HTR-8/SVneo (cell line): ENCODE measurements around the gene HERC3.

Experiments
- DNase-seq: peaks from one replicate; pipeline ENCODE4 v3.0.0; 2011; ENCODE audit warnings: low spot score, mixed read lengths; ENCODE audit not compliant: insufficient read length
- FAIRE-seq: peaks from 2 replicates; lab custom pipeline; 2011; peaks lifted over from hg19 to GRCh38; lab: Jason Lieb, UNC

HERC3 gene

DNA sequence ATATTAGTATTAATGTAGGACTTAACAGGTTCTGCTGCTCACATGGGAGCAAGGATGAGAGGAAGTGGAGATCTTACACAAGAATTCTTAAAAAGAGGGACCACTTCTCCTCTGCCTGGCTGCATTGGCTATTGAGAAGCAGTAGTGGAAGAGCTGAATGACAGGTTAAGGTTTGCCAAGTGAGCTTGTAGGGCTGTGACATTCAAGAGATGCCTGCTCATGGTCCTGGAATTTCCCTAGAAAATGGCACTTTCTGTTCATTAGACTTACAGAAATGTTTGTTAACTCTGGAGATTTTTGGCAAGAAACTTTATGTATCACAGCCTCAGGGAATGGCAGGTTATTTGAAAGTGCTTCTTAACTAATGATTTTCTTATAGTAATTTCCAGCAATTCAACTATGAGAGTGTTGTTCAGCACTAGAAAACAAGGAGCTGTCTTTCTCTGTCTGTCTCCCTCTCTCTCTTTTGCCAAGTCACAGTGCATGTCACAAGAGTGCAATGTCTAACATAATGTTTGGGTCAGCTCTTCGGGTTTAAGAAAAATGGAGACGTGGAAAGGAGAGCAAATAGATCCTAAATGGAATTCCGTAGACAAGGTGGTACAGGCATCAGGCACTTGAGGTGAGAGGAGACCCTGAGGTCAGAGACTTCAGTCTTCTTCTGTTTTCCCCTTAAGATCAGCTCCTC, 113.7 kb downstream of the HERC3 start:
- FAIRE-seq = no peak

DNA sequence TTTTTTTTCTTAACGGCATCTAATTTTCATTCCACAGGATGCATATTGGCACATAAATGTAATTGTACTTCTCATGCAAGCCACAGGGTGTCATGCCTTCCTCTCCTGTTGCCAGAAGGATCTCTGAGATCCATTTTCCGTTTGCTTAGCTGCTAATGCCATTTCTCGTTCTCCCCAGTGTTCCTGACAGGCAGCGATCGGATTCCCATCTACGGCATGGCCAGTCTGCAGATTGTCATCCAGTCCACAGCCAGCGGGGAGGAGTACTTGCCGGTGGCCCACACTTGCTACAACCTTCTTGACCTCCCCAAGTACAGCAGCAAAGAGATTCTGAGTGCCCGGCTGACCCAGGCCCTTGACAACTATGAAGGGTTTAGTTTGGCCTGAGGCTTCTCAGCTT, 114.3 kb downstream of the HERC3 start:
- FAIRE-seq = no peak
- DNase-seq = peak; percentile 10

More for the DNA sequence above, 113.7 kb downstream of the HERC3 start:
- no peak for DNase-seq

DNA sequence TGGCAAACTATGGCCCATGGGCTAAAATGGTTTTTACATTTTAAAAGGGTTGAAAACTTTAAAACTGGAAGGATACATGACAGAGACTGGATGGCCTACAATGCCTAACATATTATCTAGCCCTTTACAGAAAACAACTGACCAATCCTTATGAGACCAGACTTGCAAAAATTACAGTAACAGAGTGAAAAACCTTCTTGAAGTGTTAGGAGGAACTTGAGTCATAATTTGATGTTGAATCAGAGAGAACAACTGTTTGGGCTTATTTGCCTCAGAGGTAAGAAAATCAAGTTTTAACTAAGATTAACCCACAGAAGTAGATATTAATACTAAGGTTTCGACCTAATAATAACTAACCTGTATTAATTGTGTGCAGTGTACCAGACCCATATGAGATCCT, 117.7 kb downstream of the HERC3 start:
- no peak for FAIRE-seq

DNA sequence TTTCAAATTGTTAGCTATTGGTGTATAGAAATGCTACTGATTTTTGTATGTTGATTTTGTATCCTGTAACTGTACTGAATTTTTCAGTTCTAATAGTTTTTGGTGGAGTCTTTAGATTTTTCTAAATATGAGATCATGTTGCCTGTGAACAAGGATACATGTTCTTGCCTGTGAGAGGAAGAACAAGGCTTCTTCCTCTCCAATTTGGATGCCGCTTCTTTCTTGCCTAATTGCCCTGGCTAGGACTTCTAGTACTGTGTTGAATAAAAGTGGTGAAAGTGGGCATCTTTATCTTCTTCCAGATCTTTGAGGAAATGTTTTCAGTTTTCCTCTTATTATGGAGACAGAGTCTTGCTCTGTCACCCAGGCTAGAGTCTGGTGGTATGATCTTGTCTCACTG, 121.5 kb downstream of the HERC3 start:
- FAIRE-seq = no peak
- no peak for DNase-seq

More for the DNA sequence above, 117.7 kb downstream of the HERC3 start:
- DNase-seq = no peak

DNA sequence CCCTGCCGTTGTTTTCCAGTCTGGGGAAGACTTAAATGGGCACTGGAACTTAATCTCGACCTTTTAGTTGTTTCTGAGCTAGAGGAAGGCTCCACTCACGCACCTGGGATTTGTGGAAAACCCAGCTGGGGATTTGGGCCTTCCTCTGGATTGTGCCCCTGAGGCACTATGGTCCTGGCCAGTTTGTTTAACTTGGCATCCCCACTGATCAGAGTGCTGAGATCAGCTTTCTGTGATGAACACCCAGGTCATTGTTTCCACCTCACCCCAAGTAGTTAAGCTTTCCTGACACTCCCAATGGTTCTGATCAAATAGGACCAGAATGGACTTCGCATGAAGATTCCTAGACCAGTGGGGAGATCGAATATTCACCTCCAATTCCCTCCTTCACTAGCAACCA, 125.8 kb downstream of the HERC3 start:
- DNase-seq (no peak), FAIRE-seq (no peak)

DNA sequence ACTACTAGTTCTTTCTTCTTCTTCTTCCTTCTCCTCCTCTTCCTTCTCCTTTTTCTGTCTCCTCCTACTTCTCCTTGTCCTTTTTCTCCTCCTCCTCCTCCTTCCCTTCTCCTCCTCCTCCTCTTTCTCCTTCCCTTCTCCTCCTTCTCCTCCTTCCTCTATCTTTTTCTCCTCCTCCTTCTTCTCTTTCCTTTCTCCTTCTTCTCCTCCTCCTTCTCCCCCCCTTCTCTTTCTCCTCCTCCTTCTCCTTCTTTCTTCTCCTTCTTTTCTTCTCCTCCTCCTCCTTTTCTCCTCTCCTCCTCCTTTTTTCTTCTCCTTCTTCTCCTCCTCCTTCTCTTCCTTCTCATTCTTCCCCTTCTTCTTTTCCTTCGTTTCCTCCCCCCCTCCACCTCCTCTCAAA, 127.1 kb downstream of the HERC3 start:
- no peak for DNase-seq
- no peak for FAIRE-seq

DNA sequence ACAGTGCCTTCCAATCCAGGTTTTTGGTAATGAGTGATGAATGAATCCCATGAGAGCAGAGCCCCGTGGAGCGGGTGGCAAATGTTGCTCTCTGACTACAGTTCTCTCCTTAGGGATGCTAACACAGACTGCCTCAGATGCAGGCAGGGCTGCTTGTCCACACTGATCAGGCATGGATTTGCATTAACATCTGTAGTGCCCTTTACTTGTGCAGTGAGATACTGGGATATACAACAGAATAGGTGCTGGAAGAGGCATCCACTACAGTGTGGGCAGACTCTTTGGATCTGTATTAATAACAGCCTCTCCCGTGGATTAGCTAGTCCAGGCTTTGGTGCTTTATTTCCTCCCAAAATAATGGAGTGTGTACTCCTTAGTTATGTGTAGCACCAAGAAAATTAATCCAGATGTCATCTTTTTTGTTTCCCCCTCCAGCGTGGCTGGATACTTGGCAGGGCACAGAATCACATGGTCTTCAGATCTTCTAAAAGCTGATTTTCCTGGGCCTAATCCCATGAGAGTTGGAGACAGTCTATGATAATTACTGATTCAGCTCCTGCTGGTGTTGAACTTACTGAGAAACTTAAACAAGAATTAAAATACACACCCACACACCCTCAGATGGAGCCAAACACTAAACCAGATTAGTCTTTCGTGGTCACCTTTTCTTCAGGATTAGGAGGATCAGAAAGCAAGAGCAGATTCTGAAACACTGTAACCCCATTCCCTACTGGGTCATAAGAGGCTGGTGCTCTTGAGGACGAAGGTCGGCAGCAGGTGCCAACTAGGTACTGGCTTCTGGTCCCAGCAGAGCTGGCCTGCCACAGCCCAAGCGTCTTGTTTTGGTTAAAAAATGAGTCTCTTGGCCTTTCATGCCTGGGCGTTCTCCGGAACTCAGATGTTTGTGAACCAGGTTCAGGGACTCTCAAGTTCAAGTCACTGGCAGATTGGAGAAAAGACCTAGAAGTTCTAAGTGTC, 128.5 kb downstream of the HERC3 start:
- FAIRE-seq = no peak
- DNase-seq = no peak

DNA sequence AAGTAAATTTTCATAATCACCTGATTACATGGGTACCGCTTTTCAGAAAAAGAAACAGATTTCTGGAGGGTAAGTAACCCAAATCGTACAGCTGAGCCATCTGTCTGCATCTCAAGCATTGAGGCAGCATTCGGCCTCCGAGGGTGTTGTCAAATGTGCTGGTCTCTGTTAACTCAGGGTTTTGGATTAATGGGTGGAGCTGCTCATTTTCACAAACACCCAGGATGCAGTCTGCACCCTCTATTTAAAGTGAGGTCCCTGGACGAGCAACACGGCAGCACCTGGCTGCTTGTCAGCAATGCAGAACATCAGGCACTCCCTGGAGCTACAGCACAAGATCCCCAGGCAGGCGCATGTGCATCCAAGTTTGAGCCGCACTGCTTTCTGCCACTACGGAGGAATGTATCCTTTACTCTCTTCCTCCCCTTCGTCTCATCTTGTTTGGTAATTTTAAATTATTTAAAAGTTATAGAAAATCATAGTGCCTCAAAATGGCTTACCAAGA, 130.0 kb downstream of the HERC3 start:
- DNase-seq (no peak), FAIRE-seq (no peak)

DNA sequence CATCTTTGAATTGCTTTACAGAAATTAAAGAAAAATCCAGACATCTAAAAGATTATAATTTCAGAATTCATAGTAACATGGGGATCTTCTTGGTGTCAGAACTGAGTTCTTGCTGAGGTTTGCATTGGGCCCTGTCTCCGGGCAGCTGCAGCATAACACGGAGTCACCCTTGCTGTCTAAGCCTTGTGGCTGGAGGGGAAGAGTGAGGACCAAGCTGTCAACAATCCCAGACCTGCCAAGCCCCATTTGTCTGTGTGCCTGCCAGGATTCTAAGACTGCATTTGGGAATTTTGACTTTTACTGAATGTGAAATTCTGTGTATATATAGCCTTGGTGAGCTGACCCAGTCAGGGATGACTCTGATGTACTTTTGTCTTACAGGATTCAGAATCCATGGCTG, 130.5 kb downstream of the HERC3 start:
- DNase-seq (no peak), FAIRE-seq (no peak)

DNA sequence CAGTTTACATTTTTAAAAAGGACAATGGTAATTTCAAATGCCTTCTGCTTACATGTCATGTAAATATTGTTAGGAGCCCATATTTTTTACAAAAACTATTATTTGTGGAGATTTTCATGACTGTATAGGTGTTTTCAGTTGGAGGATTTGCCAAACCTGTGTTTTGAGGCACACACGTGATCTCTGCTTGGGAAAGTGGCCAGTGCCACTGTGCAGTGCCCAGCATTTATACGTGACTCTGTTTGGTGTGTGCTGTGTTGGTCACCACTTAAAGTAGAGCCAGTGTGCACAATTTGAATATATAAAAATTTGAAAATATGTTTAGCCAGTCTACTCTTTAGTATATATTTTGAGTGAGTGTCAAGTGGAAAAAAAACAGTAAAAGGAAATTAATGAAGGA, 132.1 kb downstream of the HERC3 start:
- FAIRE-seq = no peak

DNA sequence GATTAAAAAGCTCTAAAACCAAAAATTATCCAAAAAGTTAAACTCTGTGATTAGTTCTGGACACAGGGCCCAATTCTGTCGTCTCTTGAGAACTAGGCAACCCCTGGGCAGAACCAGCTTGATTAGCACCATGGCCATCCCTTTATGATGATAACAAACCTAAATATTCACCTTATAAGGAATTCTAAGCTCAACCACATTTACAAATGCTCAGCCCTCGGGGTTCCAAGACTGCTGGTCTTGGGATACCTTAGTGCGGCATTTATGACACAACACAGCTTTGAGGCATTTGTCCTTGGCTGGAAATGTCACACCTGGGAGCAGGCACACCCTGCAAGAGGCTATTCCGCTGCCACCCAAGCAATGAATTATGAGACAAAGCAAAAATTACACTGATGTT, 132.9 kb downstream of the HERC3 start:
- no peak for FAIRE-seq
- no peak for DNase-seq

More for the DNA sequence above, 132.1 kb downstream of the HERC3 start:
- no peak for DNase-seq

DNA sequence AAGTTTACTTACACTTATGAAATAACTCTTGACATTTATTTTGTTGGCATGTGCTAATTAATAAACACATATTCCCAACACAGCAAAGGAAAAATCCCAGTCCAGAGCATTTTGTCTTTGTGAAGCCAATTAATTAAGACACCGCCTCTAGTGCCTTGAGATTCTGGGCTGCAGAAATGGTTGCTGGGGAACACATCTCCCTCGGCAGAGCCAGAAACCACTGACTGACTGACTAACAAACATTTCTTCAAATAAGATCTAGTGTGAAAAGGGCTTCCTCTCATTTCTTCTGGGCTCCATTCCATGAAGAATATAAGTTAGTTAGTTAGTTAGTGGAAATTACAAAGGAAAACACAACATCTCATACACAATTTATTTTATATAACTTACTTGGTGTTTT, 133.7 kb downstream of the HERC3 start:
- FAIRE-seq (no peak), DNase-seq (no peak)

DNA sequence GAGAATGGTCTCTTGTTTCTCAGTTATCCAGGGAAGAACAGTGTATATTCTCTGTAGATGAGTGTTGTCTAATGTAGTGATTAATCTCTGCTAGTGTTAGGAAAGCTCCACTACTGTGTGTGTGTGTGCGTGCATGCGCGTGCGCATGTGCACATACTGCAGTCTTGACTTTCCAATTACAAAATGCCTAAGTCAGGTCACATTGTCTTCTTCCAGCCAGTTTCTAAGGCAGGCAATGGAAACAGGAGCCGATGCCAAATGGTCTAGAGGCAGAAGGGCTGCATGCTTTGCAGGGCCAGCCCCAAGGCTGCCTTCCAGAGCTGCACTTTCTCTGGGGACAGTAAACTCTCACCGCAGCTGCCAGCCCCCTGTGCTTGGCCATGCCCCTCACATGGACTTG, 135.9 kb downstream of the HERC3 start:
- FAIRE-seq (no peak), DNase-seq (no peak)

DNA sequence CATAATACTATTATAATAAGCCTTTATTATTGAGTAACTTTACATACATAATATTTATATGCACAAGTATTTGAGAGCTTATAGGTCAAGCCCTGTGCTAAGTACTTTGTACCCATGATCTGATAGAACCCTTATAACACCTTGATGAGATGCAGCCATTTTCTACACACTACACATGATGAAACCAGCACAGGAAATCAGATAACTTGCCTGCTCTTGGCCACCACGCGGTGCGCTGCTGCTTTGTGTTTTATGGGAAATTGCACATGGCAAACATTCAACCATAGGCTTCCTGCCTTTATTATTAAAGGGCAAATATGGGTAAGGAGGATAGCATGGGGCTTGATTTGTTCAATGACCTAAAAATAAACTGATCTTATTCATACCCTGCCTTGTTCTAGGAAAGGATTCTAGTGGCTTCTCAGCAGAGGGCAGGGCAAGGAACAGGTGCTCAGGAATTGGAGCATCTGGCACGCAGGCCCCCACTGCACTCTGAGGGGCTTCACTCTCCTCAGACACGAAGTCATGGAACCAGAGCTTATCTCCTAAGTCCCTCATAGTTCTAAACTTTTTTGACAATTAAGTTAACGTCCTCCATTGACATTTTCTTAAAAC, 137.0 kb downstream of the HERC3 start:
- FAIRE-seq = no peak
- DNase-seq = no peak

DNA sequence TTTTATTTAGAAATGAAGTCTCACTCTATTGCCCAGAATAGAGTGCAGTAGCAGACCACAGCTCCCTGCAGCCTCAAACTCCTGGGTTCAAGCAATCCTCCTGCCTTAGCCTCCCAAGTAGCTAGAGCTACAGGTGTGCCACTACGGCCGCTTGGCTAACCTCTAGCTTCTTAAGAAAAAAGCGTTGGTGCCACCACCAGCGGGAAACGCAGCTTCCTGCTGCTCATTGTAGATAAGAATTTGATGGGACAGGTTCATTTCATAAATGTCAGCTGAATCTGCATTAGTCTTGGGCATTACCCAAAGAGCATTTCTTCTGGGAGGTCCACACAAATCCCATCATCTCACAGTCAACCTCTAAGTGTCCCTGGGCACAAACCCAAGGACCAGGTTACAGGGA, 138.5 kb downstream of the HERC3 start:
- FAIRE-seq (no peak), DNase-seq (no peak)

DNA sequence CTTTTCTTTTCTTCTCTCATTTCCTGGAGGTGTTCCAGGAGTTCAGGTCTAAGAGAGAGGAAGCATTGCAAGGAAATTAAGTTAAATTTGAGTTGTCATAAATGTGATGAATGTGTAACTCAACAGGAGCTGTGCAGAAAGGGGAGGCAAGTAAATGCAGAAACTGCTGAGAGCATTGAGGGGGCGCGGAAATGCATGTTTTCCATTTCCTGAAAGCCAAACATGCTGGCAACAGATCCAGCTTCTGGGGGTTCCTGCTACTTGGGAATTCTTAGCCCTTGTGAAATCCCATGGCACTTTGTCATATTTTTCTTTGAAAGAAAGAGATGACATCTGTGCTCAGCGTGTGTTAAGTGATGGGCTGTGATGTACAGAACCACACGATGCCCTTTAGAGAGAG, 139.1 kb downstream of the HERC3 start:
- DNase-seq = no peak
- no peak for FAIRE-seq

DNA sequence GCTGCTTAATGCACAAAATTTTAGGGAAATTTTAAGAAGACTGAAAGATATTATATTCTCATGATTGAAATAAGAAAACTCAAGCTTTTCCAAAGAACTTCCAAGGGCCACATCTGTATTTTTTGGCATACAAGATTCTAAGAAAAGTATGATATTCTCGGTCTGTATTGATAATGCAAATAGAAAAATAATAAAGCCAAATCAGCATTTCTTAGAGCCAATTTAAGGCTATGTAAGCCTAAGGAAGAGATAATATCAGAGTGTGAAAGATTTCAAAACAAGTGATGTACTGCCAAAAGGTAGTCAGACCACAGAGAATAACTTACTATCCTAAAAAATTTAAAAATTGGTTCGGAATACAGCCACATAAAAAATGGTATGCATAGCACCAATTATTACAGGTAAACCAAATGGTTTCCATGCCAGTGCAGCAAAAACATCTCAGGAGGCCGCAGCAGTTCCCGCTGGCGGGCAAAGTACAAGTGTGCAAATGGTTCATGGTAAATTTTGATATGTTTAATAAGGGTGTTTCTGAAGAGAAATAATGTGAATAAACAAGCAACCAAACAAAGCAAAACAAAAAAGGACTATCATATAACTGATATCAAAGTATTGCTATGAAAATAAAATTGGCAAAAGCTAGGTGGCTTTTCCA, 140.6 kb downstream of the HERC3 start:
- DNase-seq (no peak), FAIRE-seq (no peak)

DNA sequence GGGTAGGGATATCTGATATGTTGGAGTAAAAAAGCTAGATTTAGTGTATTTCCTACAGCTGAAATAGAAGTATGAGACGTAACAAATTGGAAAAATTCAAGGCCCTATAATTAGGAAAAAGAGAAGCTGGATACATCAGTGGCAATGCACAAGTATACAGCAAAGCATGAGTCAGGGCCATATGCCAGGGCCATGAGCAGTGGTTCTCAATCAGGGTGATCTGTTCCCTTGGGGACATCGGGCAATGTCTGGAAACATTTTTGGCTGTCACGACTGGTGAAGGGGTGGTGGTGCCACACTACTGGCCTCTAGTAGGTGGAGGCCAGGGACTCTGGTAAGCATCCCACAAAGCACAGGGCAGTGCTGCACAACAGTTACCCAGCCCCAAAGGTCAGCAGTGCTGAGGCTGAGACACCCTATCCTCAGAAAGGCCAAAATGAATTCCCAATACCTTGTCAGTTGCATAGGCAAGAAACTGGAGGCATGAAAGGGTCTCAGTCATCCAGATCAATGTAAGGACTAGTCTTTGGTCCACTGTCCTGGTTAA, 142.2 kb downstream of the HERC3 start:
- FAIRE-seq = no peak

DNA sequence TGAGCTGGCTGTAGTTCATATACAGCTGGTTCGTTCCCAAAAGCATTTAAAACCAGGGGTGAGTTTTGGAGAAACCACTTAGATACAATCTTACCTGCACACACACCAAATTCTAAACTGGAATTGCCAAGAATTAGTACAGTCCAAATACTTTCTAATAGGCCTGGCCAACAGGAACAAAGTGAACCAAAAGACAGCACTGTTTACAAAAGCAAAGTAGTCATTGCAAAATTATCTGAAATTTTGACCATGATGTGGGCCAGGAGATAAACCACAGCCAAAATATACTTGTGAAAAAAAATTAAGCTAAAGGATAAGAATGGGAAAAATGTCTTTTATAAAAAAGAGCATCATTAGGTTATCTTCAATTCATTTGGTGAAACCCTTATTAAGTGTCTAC, 143.3 kb downstream of the HERC3 start:
- DNase-seq (no peak), FAIRE-seq (no peak)

More for the DNA sequence above, 142.2 kb downstream of the HERC3 start:
- no peak for DNase-seq

DNA sequence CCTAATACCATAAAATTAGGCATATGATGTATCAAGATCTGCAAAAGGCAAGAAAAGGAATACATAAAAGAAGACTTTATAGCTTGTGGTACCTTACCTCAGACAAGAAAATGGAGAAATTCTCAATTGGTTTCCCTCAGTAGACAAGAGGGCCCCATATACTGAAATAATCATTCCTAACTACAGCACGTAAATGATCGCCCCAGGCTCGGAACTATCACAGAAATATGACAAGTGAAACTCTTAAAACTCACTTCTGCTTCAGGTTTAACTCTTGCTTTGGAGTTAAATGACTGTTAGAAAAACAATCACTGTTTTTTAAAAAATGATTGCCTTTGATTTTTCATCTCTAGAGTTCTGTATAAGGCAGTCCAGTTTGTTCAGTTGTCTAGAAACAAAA, 144.0 kb downstream of the HERC3 start:
- DNase-seq = no peak
- no peak for FAIRE-seq
